ENCODE results near the gene CD47. TPM values are rescaled to one million over a fixed set of nuclear protein-coding genes. Genes with fewer than 3 reads are reported as not detected.

The CD47 gene
- total and polyA plus RNA-seq, 2 of the 4 experiments (the other 2 are of a cell fraction) = 45.9 to 52.0 TPM

GRCh38 chr3:108130236-108130635, 39.4 kb upstream of the CD47 start (continued):
- TF ChIP-seq CTCF (conservative IDR thresholded peaks at IDR 0.05; ENCODE audit: low read depth, low read length) = no peak

- CTCF ChIA-PET = no interaction called here
These were observed 36.6 kb upstream of the CD47 start for GRCh38 chr3:108127301-108127988.

More at GRCh38 chr3:108127301-108127988, 36.6 kb upstream of the CD47 start:
- Histone ChIP-seq H4K8ac (ENCODE audit: low read depth in 2 of 2, low read length in 2 of 2) (peak overlapping the region in 1 of 2 experiments; percentile 48; a peak in 1 of 4 replicates), H3K9me3 (ENCODE audit: control insufficient read depth, insufficient read depth, low read length) (no peaks in the 10 kb centered on the region), H3K9me1 (ENCODE audit: insufficient read depth, low read length) (peaks cover 19% of the 10 kb centered on the region), H4K20me1 (ENCODE audit: insufficient read depth, low read length) (no peaks in the 10 kb centered on the region), H3K4me2 (ENCODE audit: low read depth, low read length) (no peak overlapping the region), H3K4me1 (ENCODE audit: control insufficient read depth, insufficient read depth, low read length) (peaks cover 18% of the 10 kb centered on the region), H2AK5ac (ENCODE audit: low read depth, low read length) (peak overlapping the region; percentile 90), H3K79me1 (ENCODE audit: low read depth in 1 of 2, low read length in 2 of 2) (peaks cover 0 to 8% of the 10 kb centered on the region in 2 experiments; a peak in 1 of 4 replicates), H3K27me3 (ENCODE audit: control insufficient read depth, insufficient read depth, low read length) (no peaks in the 10 kb centered on the region), H4K5ac (ENCODE audit: low read depth, low read length) (no peak overlapping the region), H3K9ac (ENCODE audit: low read depth, low read length) (no peak overlapping the region), H3K4ac (ENCODE audit: low read depth, low read length) (peak overlapping the region; percentile 72), H2BK5ac (ENCODE audit: low read depth, low read length, poor library complexity, severe bottlenecking) (no peak overlapping the region), H3K4me3 (ENCODE audit: insufficient read depth, low read depth, low read length) (no peak overlapping the region), H2AFZ (replicated peaks; ENCODE audit: low read length, poor library complexity) (peak overlapping the region; percentile 72), H3K56ac (ENCODE audit: extremely low read depth, insufficient read depth, low read length) (no peak overlapping the region), H3K14ac (replicated peaks; ENCODE audit: low read depth, low read length) (peak overlapping the region; percentile 70), H3K27ac (ENCODE audit: insufficient read depth, low read length) (no peak overlapping the region), H3K23ac (ENCODE audit: low read depth, low read length) (peak overlapping the region; percentile 69; the same call in 1 of the 2 replicates), H2AK9ac (replicated peaks; ENCODE audit: low read depth, low read length, poor library complexity) (peak overlapping the region; percentile 23), H2BK120ac (ENCODE audit: low read depth, low read length) (peak overlapping the region; percentile 44), H2BK20ac (ENCODE audit: low read depth, low read length) (peak overlapping the region; percentile 77), H4K91ac (ENCODE audit: insufficient read depth, low read depth, low read length) (peak overlapping the region; percentile 32; the same call in 1 of the 2 replicates), H3K36me3 (ENCODE audit: control insufficient read depth, insufficient read depth, low read length) (no peaks in the 10 kb centered on the region), H3K18ac (ENCODE audit: low read depth, low read length) (peak overlapping the region; percentile 8; the same call in 1 of the 2 replicates), H2BK15ac (ENCODE audit: low read depth, low read length) (peak overlapping the region; percentile 4; the same call in 1 of the 3 replicates)
- no peak for TF ChIP-seq USF2 (IDR thresholded peaks at IDR 0.05; ENCODE audit: low read depth, low read length)
- TF ChIP-seq MAFK (IDR thresholded peaks at IDR 0.05; ENCODE audit: low read depth, low read length) = no peak
- TF ChIP-seq CTCF (conservative IDR thresholded peaks at IDR 0.05; ENCODE audit: low read depth, low read length) = no peak
- TF ChIP-seq BHLHE40 (IDR thresholded peaks at IDR 0.05; ENCODE audit: low read depth, low read length) = no peak
- no peak for TF ChIP-seq FOS (IDR thresholded peaks at IDR 0.05; ENCODE audit: low read depth, low read length)
- no peak for TF ChIP-seq POLR2A (IDR thresholded peaks at IDR 0.05; ENCODE audit: low read depth, low read length)
- TF ChIP-seq SMC3 (IDR thresholded peaks at IDR 0.05; ENCODE audit: low read depth, low read length) = no peak
- TF ChIP-seq RCOR1 (IDR thresholded peaks at IDR 0.05; ENCODE audit: insufficient replicate concordance, low read length) = no peak
- ATAC-seq (ENCODE audit: low read depth) (no peak), DNase-seq (no peak)
- dilution Hi-C loops (cut with HindIII; ENCODE audit: low sequenced_read_pairs, unreplicated experiment) (no loop called here), in situ Hi-C loops (cut with MboI; ENCODE audit: low sequenced_read_pairs) (no loop called here), intact Hi-C loops (cut with micrococcal nuclease) (no loop called here)
- no CpG with 5 or more reads among the region's 9 CpGs for WGBS, 2 experiments (ENCODE audit: extremely low coverage in 2 of 2, insufficient read length in 1 of 2)
- no TSS peak for BruUV-seq (replicated peaks)
- POLR2A ChIA-PET (ENCODE audit: unreplicated experiment) = no interaction called here

Measured in IMR-90 (cell line).